ENCODE measurements around the gene DMBT1.

The DMBT1 gene

DNA sequence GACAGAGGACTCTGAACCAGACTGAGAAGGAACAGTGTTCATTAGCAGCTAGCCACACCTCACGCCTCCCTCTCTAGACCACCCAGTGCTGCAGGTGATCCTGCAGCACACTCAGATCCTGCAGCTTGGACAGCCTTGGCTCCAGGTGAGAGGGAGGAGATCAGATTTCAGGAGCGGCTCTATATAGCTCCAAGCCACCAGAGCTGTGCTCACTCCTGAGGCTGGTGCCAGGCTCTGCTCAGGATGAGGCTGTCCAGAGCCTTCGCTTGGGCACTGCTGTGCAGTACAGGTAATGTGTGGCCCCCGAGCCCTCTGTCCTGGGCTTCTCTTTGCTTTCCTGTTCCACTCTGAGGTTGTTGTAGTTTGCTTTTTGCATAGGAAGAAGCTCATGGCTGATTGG is 96.7 kb downstream of the DMBT1 start:
- TF ChIP-seq, protein P1, sequence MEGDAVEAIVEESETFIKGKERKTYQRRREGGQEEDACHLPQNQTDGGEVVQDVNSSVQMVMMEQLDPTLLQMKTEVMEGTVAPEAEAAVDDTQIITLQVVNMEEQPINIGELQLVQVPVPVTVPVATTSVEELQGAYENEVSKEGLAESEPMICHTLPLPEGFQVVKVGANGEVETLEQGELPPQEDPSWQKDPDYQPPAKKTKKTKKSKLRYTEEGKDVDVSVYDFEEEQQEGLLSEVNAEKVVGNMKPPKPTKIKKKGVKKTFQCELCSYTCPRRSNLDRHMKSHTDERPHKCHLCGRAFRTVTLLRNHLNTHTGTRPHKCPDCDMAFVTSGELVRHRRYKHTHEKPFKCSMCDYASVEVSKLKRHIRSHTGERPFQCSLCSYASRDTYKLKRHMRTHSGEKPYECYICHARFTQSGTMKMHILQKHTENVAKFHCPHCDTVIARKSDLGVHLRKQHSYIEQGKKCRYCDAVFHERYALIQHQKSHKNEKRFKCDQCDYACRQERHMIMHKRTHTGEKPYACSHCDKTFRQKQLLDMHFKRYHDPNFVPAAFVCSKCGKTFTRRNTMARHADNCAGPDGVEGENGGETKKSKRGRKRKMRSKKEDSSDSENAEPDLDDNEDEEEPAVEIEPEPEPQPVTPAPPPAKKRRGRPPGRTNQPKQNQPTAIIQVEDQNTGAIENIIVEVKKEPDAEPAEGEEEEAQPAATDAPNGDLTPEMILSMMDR (IDR thresholded peaks at IDR 0.05; ENCODE audit: insufficient read depth, low read depth, low read length, missing control alignments), result no peak
- no peak overlapping the region for H3K4me3 ChIP-seq (ENCODE audit: low read length)
- DNase-seq (ENCODE audit: low read depth), result no peak

DNA sequence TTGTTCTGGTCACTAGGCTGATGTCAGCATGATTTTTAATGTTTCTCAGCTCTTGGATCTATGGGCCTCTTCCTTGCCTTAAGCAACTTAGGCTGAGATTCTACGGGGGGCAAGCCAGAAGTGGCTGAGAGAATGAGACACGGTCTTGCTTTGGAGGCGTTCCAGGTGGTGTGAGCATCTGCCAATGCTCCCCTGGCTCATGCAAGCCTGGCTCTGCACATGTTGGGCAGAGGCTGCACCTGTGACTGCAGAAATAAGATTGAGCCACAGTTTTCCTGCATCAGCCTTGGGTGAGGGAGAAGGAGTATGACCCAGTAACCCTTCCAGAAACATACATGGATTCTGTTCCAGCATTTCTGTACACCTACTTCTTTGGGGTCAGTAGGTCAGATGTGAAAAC is 97.2 kb downstream of the DMBT1 start:
- no peak overlapping the region for H3K4me3 ChIP-seq (ENCODE audit: low read length)
- DNase-seq (ENCODE audit: low read depth), result no peak
- TF ChIP-seq, protein P1 (IDR thresholded peaks at IDR 0.05; ENCODE audit: insufficient read depth, low read depth, low read length, missing control alignments), result no peak

DNA sequence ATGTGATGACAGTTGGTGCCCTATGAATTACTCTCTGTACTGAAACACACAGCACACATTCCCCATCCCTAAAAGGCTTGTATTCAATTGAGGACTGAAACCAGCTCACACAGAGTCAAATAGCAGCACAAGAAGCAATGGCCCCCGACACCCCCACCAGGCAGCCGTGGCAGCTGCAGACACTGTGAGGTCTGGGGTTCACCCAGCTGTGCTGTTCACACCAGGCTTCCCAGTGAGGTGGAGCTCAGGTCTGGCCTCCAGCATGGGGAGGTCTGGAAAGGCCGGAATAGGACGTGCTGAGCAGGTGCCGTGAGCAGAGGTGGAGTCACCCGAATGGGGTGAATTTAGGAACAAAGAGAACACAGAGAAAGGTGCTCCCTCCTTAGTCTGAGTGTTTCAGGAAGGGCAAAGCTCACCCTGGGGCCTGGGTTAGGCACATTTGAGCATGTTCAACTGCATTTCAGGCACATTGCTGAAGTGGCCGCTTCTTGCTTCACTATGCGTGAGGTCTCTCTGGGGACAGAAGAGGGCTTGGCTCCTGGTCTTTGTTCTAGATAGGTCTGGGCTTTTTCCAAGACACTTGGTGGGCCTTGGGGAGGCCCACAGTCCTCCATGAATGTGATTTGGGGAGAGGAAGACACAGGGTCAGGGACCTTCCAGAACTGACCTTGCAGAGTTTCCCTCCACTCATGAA is 97.9 kb downstream of the DMBT1 start:
- no peak for DNase-seq (ENCODE audit: low read depth)
- H3K4me3 ChIP-seq (ENCODE audit: low read length), result no peak overlapping the region
- TF ChIP-seq, protein P1 (IDR thresholded peaks at IDR 0.05; ENCODE audit: insufficient read depth, low read depth, low read length, missing control alignments), result no peak

DNA sequence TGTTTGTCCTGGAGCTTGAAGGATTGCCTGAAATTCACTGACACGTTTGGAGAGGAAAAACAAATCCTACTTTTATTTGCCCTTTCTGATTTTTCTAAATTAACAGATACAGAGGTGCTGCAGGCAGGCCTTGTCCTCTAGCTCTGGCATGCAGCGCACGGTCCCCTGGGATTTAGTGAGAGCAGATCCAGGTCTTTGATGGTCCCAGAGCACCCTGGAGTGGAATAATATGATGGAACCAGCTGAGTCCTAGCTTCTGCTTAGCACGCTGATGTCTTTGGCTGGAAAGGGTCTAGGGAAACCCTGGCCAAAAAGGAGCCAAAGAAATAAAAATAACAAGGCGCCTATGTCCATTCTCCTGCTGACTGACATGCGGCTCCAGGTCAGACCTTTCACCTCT is 98.6 kb downstream of the DMBT1 start:
- TF ChIP-seq, protein P1 (IDR thresholded peaks at IDR 0.05; ENCODE audit: insufficient read depth, low read depth, low read length, missing control alignments), result no peak
- no peak overlapping the region for H3K4me3 ChIP-seq (ENCODE audit: low read length)
- DNase-seq (ENCODE audit: low read depth), result no peak

DNA sequence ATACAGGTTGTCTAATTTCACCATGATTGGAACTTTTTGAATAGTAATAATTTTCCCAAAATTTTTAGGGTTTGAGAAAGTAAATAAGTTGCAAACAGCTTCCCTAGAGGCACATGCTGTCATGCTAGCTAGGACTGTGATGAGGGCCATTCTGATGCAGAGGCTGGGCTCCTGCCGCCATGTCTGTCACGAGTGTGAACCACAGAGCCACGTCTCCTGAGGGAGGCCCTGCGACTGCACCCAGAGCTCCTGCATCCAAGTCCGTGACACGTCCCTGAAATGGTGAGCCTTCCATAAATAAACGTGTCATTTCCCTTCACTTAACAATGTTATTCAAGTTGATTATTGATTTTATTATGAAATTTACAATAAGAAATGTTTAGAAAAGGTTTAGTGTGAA is 99.1 kb downstream of the DMBT1 start:
- TF ChIP-seq, protein P1 (IDR thresholded peaks at IDR 0.05; ENCODE audit: insufficient read depth, low read depth, low read length, missing control alignments), result no peak
- DNase-seq (ENCODE audit: low read depth), result no peak
- H3K4me3 ChIP-seq (ENCODE audit: low read length), result no peak overlapping the region

DNA sequence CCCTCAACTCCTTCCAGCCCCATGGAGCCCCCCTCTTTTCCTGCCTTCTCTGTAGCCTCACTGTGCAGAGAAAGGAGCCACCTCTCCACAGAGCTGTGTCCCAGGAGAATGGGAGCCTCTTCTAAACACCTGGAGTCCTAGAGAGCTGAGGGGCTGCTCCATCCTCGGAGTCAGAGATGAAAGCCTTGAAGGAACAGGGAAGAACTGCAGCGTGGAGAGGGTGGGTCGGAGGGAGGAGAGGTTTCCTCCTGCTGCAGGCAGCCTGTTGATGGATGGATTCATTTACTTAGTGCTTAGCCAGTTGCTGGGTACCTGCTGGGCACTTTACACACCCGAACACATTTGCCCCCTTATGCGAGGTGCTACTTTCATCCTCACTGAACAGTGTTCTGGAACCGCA is 100.1 kb downstream of the DMBT1 start:
- TF ChIP-seq, protein P1 (IDR thresholded peaks at IDR 0.05; ENCODE audit: insufficient read depth, low read depth, low read length, missing control alignments), result no peak
- DNase-seq (ENCODE audit: low read depth), result no peak
- no peak overlapping the region for H3K4me3 ChIP-seq (ENCODE audit: low read length)

DNA sequence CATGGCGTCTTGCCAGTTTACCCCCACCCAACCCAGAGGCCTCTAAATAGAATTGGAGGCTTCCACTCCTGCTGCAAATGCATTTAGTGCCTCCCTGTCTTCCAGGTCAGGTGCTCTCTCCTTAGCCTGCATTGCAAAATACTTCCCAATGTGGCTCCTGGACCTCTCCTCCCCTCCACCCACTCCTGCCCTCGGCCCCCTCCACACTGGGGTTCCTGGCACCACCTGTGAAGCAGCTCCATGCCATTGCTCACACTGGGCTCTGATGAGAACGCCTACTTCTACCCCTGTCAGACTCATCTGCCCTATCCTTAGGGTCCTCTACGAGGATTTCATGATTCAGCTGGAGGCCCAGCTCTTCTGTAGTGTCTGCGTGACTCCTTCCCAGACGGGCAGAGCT is 101.7 kb downstream of the DMBT1 start:
- TF ChIP-seq, protein P1 (IDR thresholded peaks at IDR 0.05; ENCODE audit: insufficient read depth, low read depth, low read length, missing control alignments), result no peak
- no peak overlapping the region for H3K4me3 ChIP-seq (ENCODE audit: low read length)
- no peak for DNase-seq (ENCODE audit: low read depth)

All from epithelial cell of esophagus (primary cell).